Suprapubic skin (tissue), 4 donors: ENCODE measurements around the gene TMEM116. TPM values are rescaled to one million over a fixed set of nuclear protein-coding genes. Genes with fewer than 3 reads are reported as not detected.

Source experiments
- DNase-seq, 2 donors: peaks; one replicate each; pipeline ENCODE4 v3.0.0-alpha.2; 2019; ENCODE audit warnings: low spot score in 2 of 2
- H3K27ac ChIP-seq: fragments of 200-600 bp; sonication (generic); one replicate; pipeline ENCODE4 v1.5.1; 2019
- H3K27me3 ChIP-seq: fragments of 200-600 bp; sonication (generic); one replicate; pipeline ENCODE4 v1.5.1; 2019
- H3K36me3 ChIP-seq: fragments of 200-600 bp; sonication (generic); one replicate; pipeline ENCODE4 v1.5.1; 2019
- H3K4me1 ChIP-seq: fragments of 200-600 bp; sonication (generic); one replicate; pipeline ENCODE4 v1.5.1; 2019
- H3K4me3 ChIP-seq: fragments of 200-600 bp; sonication (generic); one replicate; pipeline ENCODE4 v1.5.1; 2019; ENCODE audit warnings: mild to moderate bottlenecking
- H3K9me3 ChIP-seq: fragments of 200-600 bp; sonication (generic); one replicate; pipeline ENCODE4 v1.5.1; 2019
- CTCF ChIP-seq, 2 donors: fragments of 200-600 bp in 1 of 2; fragments of 450-650 bp in 1 of 2; sonication (generic) in 1 of 2; IDR thresholded peaks; one replicate each; pipeline ENCODE4 v1.5.1; 2016 to 2019; ENCODE audit warnings: antibody characterized with exemption in 2 of 2, mild to moderate bottlenecking in 1 of 2, moderate library complexity in 1 of 2
- EP300 ChIP-seq: sonication (generic); formaldehyde crosslinking; IDR thresholded peaks from one replicate; pipeline ENCODE4 v1.6.1; 2017; ENCODE audit warnings: antibody characterized with exemption
- POLR2A ChIP-seq, 2 donors: fragments of 450-650 bp; IDR thresholded peaks; one replicate each; pipeline ENCODE4 v1.6.1; 2017; ENCODE audit warnings: antibody characterized with exemption in 2 of 2, mild to moderate bottlenecking in 2 of 2, moderate library complexity in 2 of 2
- POLR2AphosphoS5 ChIP-seq, 3 donors: sonication (generic); formaldehyde crosslinking; IDR thresholded peaks; one replicate each; pipeline ENCODE4 v1.6.1; 2017; ENCODE audit warnings: antibody characterized with exemption in 3 of 3
- WGBS: methylation state at CpG from one replicate; pipeline ENCODE4 v1.1.5; 2018; 5-methylcytosine and 5-hydroxymethylcytosine counted together
- total RNA-seq, 4 donors: library from RNA; depleted of rRNA; stranded (reverse); fragments of >200 nt; gene quantifications; one replicate each; pipeline ENCODE4 v1.1.0, GENCODE V29; 2016

The TMEM116 gene
- total RNA-seq, 4 donors from 2014 or later = 16.0 to 25.1 (median 22.8) TPM

- Histone ChIP-seq H3K9me3 (no peaks in the 10 kb centered on the region), H3K27me3 (no peaks in the 10 kb centered on the region), H3K36me3 (peaks cover 6% of the 10 kb centered on the region), H3K27ac (no peak overlapping the region), H3K4me1 (peaks cover 30% of the 10 kb centered on the region), H3K4me3 (peak overlapping the region; percentile 30)
- TF ChIP-seq CTCF (IDR thresholded peaks at IDR 0.05) = no peak
- TF ChIP-seq POLR2AphosphoS5 (IDR thresholded peaks at IDR 0.05) = no peak
- no peak for TF ChIP-seq EP300
- no peak for TF ChIP-seq POLR2A (IDR thresholded peaks at IDR 0.05)
- DNase-seq = no peak
- 45% methylated on average over 2 of the region's 2 CpGs for WGBS
Measured at GRCh38 chr12:111993292-111994150, 19.4 kb downstream of the TMEM116 start.

- DNase-seq = no peak
- TF ChIP-seq EP300 (no peak), POLR2A (IDR thresholded peaks at IDR 0.05) (no peak), POLR2AphosphoS5 (IDR thresholded peaks at IDR 0.05) (no peak), CTCF (IDR thresholded peaks at IDR 0.05) (no peak)
- WGBS = 88% methylated on average over 6 of the region's 6 CpGs
- Histone ChIP-seq H3K27me3 (no peaks in the 10 kb centered on the region), H3K4me3 (no peak overlapping the region), H3K36me3 (peaks cover 6% of the 10 kb centered on the region), H3K4me1 (peaks cover 30% of the 10 kb centered on the region), H3K9me3 (no peaks in the 10 kb centered on the region), H3K27ac (no peak overlapping the region)
Measured at GRCh38 chr12:111992464-111992863, 20.5 kb downstream of the TMEM116 start.

GRCh38 chr12:111991946-111992345 is 21.0 kb downstream of the TMEM116 start:
- TF ChIP-seq EP300 = no peak
- no peak for TF ChIP-seq POLR2A (IDR thresholded peaks at IDR 0.05)
- TF ChIP-seq CTCF (IDR thresholded peaks at IDR 0.05) = no peak
- no peak for TF ChIP-seq POLR2AphosphoS5 (IDR thresholded peaks at IDR 0.05)
- 91% methylated on average over 4 of the region's 4 CpGs for WGBS

GRCh38 chr12:111991535-111991934 is 21.4 kb downstream of the TMEM116 start:
- Histone ChIP-seq H3K36me3 (peaks cover 6% of the 10 kb centered on the region), H3K27me3 (no peaks in the 10 kb centered on the region), H3K9me3 (no peaks in the 10 kb centered on the region), H3K4me3 (no peak overlapping the region), H3K4me1 (peaks cover 30% of the 10 kb centered on the region), H3K27ac (no peak overlapping the region)
- no peak for DNase-seq
- TF ChIP-seq POLR2AphosphoS5 (IDR thresholded peaks at IDR 0.05) (no peak), CTCF (IDR thresholded peaks at IDR 0.05) (no peak), POLR2A (IDR thresholded peaks at IDR 0.05) (no peak), EP300 (no peak)
- WGBS = 72% methylated on average over 2 of the region's 2 CpGs

More at GRCh38 chr12:111991946-111992345, 21.0 kb downstream of the TMEM116 start:
- H3K27me3 ChIP-seq = no peaks in the 10 kb centered on the region
- DNase-seq = no peak
- H3K4me1 ChIP-seq = peaks cover 30% of the 10 kb centered on the region
- H3K4me3 ChIP-seq = no peak overlapping the region
- no peaks in the 10 kb centered on the region for H3K9me3 ChIP-seq
- peaks cover 6% of the 10 kb centered on the region for H3K36me3 ChIP-seq
- no peak overlapping the region for H3K27ac ChIP-seq

- TF ChIP-seq POLR2AphosphoS5 (IDR thresholded peaks at IDR 0.05) (no peak), CTCF (IDR thresholded peaks at IDR 0.05) (no peak), EP300 (no peak), POLR2A (IDR thresholded peaks at IDR 0.05) (no peak)
- Histone ChIP-seq H3K9me3 (no peaks in the 10 kb centered on the region), H3K36me3 (peaks cover 5% of the 10 kb centered on the region), H3K27ac (no peak overlapping the region), H3K27me3 (no peaks in the 10 kb centered on the region), H3K4me1 (no peaks in the 10 kb centered on the region), H3K4me3 (no peak overlapping the region)
- DNase-seq = no peak
- 91% methylated on average over 2 of the region's 2 CpGs for WGBS
Measured at GRCh38 chr12:111984820-111985219, 28.1 kb downstream of the TMEM116 start.
